ENCODE results near the gene XPR1.

The XPR1 gene

GRCh38 chr1:180837020-180837419 is 205.2 kb downstream of the XPR1 start:
- TF ChIP-seq CTCF (IDR thresholded peaks at IDR 0.05; ENCODE audit: control insufficient read depth, insufficient read depth, low read depth, low read length, missing control alignments): no peak

GRCh38 chr1:180838535-180838934 is 206.7 kb downstream of the XPR1 start:
- TF ChIP-seq CTCF (IDR thresholded peaks at IDR 0.05; ENCODE audit: control insufficient read depth, insufficient read depth, low read depth, low read length, missing control alignments): no peak
- no peak overlapping the region for H3K4me3 ChIP-seq (ENCODE audit: control insufficient read depth, low read depth, low read length)
- DNase-seq (ENCODE audit: low read depth): no peak

More at GRCh38 chr1:180837020-180837419, 205.2 kb downstream of the XPR1 start:
- H3K4me3 ChIP-seq (ENCODE audit: control insufficient read depth, low read depth, low read length): no peak overlapping the region
- DNase-seq (ENCODE audit: low read depth): no peak

GRCh38 chr1:180839547-180839946 is 207.7 kb downstream of the XPR1 start:
- TF ChIP-seq CTCF (IDR thresholded peaks at IDR 0.05; ENCODE audit: control insufficient read depth, insufficient read depth, low read depth, low read length, missing control alignments): no peak
- no peak for DNase-seq (ENCODE audit: low read depth)
- H3K4me3 ChIP-seq (ENCODE audit: control insufficient read depth, low read depth, low read length): no peak overlapping the region

- TF ChIP-seq CTCF (IDR thresholded peaks at IDR 0.05; ENCODE audit: control insufficient read depth, insufficient read depth, low read depth, low read length, missing control alignments): no peak
- no peak for DNase-seq (ENCODE audit: low read depth)
Observed at GRCh38 chr1:180841415-180841814, 209.6 kb downstream of the XPR1 start.

GRCh38 chr1:180842052-180842451 is 210.2 kb downstream of the XPR1 start:
- TF ChIP-seq CTCF (IDR thresholded peaks at IDR 0.05; ENCODE audit: control insufficient read depth, insufficient read depth, low read depth, low read length, missing control alignments): no peak
- no peak overlapping the region for H3K4me3 ChIP-seq (ENCODE audit: control insufficient read depth, low read depth, low read length)
- DNase-seq (ENCODE audit: low read depth): peak; percentile 24

More at GRCh38 chr1:180841415-180841814, 209.6 kb downstream of the XPR1 start:
- H3K4me3 ChIP-seq (ENCODE audit: control insufficient read depth, low read depth, low read length): no peak overlapping the region

- H3K4me3 ChIP-seq (ENCODE audit: control insufficient read depth, low read depth, low read length): no peak overlapping the region
- DNase-seq (ENCODE audit: low read depth): no peak
- TF ChIP-seq CTCF (IDR thresholded peaks at IDR 0.05; ENCODE audit: control insufficient read depth, insufficient read depth, low read depth, low read length, missing control alignments): no peak
Observed at GRCh38 chr1:180842491-180843275, 210.9 kb downstream of the XPR1 start.
